ENCODE data around the gene GALNS. TPM values are rescaled to one million over a fixed set of nuclear protein-coding genes. Genes with fewer than 3 reads are reported as not detected.

Gene GALNS
- total RNA-seq, 2 donors from 2014 or later: 8.8 to 48.8 TPM

DNA sequence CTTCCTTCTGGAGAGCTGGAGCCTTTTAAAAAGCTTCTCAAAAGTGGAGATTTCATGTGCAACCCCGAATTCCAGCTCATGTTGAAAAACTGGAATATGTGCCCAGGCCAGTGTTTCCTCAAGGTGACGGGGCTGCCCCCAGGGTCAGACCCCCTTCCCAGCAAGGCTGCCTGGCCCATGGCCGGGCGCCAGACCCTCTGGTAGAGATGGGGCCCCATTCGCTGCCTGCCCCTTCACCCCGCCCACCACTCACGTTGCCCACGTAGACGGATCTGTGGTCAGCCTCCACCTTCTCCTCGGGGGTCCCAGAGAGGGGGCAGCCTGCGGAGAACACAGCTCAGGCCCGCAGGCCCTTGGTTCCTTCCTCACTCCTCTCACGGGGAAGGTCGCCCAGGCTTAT lies 8.6 kb upstream of the GALNS start:
- Histone ChIP-seq H3K36me3 (replicated peaks in 1 of 2; ENCODE audit: insufficient read depth in 1 of 2, low read depth in 2 of 2) (no peaks in the 10 kb centered on the region), H3K27ac (no peak overlapping the region), H3K27me3 (no peaks in the 10 kb centered on the region), H3K4me3 (no peak overlapping the region), H3K9me3 (no peaks in the 10 kb centered on the region), H3K4me1 (no peaks in the 10 kb centered on the region)
- ATAC-seq: no peak
- WGBS, 2 donors: 77 to 93% methylated on average over 3 to 9 of the region's 14 CpGs
- no peak for DNase-seq
- intact Hi-C loops (cut with DNase I): no loop called here
- TF ChIP-seq, protein P1, sequence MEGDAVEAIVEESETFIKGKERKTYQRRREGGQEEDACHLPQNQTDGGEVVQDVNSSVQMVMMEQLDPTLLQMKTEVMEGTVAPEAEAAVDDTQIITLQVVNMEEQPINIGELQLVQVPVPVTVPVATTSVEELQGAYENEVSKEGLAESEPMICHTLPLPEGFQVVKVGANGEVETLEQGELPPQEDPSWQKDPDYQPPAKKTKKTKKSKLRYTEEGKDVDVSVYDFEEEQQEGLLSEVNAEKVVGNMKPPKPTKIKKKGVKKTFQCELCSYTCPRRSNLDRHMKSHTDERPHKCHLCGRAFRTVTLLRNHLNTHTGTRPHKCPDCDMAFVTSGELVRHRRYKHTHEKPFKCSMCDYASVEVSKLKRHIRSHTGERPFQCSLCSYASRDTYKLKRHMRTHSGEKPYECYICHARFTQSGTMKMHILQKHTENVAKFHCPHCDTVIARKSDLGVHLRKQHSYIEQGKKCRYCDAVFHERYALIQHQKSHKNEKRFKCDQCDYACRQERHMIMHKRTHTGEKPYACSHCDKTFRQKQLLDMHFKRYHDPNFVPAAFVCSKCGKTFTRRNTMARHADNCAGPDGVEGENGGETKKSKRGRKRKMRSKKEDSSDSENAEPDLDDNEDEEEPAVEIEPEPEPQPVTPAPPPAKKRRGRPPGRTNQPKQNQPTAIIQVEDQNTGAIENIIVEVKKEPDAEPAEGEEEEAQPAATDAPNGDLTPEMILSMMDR (IDR thresholded peaks at IDR 0.05): no peak
- no peak for TF ChIP-seq POLR2A (IDR thresholded peaks at IDR 0.05)

DNA sequence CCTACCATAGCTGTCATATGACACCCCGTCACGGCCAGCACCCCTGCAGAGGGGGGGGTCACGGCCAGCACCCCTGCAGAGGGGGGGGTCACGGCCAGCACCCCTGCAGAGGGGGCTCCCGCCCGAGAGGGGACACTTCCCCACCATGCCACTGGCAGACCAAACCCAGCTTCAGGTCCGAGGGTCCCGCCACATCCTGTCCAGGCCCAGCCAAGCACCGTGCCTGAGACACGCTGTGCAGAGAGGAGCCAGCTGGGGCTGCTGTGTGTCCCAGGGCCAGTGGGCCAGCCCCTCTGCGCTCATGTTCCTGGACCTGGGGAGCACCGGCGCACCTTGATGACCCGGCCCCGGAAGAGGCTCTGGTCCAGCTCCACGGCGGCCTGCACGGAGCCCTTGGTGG lies 7.8 kb upstream of the GALNS start:
- peaks cover 0 to 4% of the 10 kb centered on the region in 2 donors for H3K36me3 ChIP-seq (replicated peaks in 1 of 2; ENCODE audit: insufficient read depth in 1 of 2, low read depth in 2 of 2)
- no peak overlapping the region for H3K27ac ChIP-seq
- ATAC-seq (peak; percentile 8), DNase-seq (no peak)
- 77 to 96% methylated on average over 4 to 14 of the region's 18 CpGs for WGBS, 2 donors
- no peaks in the 10 kb centered on the region for H3K27me3 ChIP-seq
- H3K4me1 ChIP-seq: no peaks in the 10 kb centered on the region
- no peaks in the 10 kb centered on the region for H3K9me3 ChIP-seq
- intact Hi-C loops (cut with DNase I): no loop called here
- H3K4me3 ChIP-seq: no peak overlapping the region
- TF ChIP-seq, protein P1 (IDR thresholded peaks at IDR 0.05): no peak
- no peak for TF ChIP-seq POLR2A (IDR thresholded peaks at IDR 0.05)

DNA sequence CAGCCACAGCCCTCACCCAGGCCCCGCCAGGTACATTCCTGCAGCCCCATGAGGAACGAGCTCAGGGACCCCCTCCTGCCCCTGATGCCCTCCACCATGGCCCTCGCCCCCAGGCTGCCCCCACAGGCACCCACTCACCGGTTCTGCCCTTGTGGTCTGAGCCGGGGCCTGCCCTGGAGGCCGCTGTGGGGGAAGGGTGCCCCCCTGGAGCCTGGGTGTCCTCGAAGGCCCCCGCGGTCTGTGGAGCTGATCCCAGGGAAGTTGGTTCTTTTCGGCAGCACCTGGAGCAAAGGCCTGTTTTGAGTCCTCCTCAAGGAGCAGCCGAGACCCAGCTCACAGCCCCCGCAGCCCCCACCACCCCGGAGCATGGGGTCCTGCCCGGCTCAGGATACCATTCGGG lies 7.4 kb upstream of the GALNS start:
- DNase-seq: no peak
- H3K4me1 ChIP-seq: no peaks in the 10 kb centered on the region
- peaks cover 0 to 4% of the 10 kb centered on the region in 2 donors for H3K36me3 ChIP-seq (replicated peaks in 1 of 2; ENCODE audit: insufficient read depth in 1 of 2, low read depth in 2 of 2)
- no peak overlapping the region for H3K27ac ChIP-seq
- no peak for ATAC-seq
- intact Hi-C loops (cut with DNase I): no loop called here
- no peak for TF ChIP-seq POLR2A (IDR thresholded peaks at IDR 0.05)
- TF ChIP-seq, protein P1 (IDR thresholded peaks at IDR 0.05): no peak
- no peaks in the 10 kb centered on the region for H3K27me3 ChIP-seq
- 71% methylated on average over 11 of the region's 15 CpGs; no CpG with 5 or more reads in 1 of the 2 donors for WGBS, 2 donors
- no peaks in the 10 kb centered on the region for H3K9me3 ChIP-seq
- H3K4me3 ChIP-seq: no peak overlapping the region

DNA sequence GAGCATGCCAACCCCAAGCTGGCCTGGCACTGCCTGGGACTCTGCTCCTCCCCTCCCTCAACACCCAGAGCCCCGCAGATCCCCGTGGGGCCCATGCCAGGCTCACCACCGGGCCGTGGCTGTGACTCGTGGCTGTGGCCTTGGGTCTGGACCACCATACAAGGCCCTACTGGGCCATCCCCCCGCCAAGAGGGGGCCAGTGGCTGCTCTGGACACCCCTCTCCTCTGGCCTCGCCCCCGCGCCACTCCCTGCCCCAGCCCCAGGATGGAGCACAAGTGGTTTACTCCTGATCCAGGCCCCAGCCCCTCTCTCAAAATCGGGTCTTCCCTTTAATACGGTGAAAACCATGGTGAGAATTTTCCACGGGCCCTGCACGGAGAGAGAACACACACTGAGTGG lies 6.7 kb upstream of the GALNS start:
- no peak for ATAC-seq
- intact Hi-C loops (cut with DNase I): no loop called here

DNA sequence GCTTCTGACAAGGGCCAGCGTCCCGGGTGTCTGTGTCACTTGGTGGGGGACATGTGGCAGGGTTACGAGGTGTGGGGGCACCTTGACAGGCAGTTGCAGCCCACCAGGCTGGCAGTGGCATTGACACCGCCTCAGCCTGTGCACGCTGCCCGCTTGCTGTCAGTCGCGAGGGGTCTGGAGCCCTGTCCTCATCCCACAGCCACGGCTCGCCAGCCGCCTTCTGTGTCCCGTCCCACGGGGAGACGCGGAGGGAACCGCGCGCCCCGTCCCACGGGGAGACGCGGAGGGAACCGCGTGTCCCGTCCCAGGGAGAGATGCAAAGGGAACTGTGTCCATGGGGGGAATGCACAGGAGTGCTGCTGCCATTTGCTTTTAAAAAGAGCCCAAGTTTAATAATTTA lies 6.2 kb upstream of the GALNS start:
- DNase-seq (no peak), ATAC-seq (no peak)
- 92 to 96% methylated on average over 17 to 25 of the region's 25 CpGs for WGBS, 2 donors
- intact Hi-C loops (cut with DNase I): no loop called here
- Histone ChIP-seq H3K4me1 (peaks cover 4% of the 10 kb centered on the region), H3K27ac (no peak overlapping the region), H3K9me3 (no peaks in the 10 kb centered on the region), H3K4me3 (no peak overlapping the region), H3K36me3 (replicated peaks in 1 of 2; ENCODE audit: insufficient read depth in 1 of 2, low read depth in 2 of 2) (peaks cover 0 to 4% of the 10 kb centered on the region in 2 donors), H3K27me3 (no peaks in the 10 kb centered on the region)
- no peak for TF ChIP-seq POLR2A (IDR thresholded peaks at IDR 0.05)
- TF ChIP-seq, protein P1 (IDR thresholded peaks at IDR 0.05): no peak

More for the DNA sequence above, 6.7 kb upstream of the GALNS start:
- Histone ChIP-seq H3K4me3 (no peak overlapping the region), H3K27ac (no peak overlapping the region), H3K4me1 (no peaks in the 10 kb centered on the region), H3K27me3 (no peaks in the 10 kb centered on the region), H3K36me3 (replicated peaks in 1 of 2; ENCODE audit: insufficient read depth in 1 of 2, low read depth in 2 of 2) (peaks cover 0 to 4% of the 10 kb centered on the region in 2 donors), H3K9me3 (no peaks in the 10 kb centered on the region)
- no peak for DNase-seq
- WGBS, 2 donors: 79 to 82% methylated on average over 9 to 12 of the region's 13 CpGs
- TF ChIP-seq POLR2A (IDR thresholded peaks at IDR 0.05): no peak
- TF ChIP-seq, protein P1 (IDR thresholded peaks at IDR 0.05): no peak
